Adrenal gland (tissue), 12 donors: Measurements from ENCODE around the gene MYO1A. TPM values are rescaled to one million over a fixed set of nuclear protein-coding genes. Genes with fewer than 3 reads are reported as not detected.
"Not testable (repeated sequence)": the region's sequence is repeated elsewhere in the genome, so short reads cannot be mapped to it uniquely, and the experiment has no call there.

Experiments used
- DNase-seq, 7 donors: peaks; one replicate each; pipeline ENCODE4 v3.0.0-alpha.2; 2019 to 2020
- H3K27ac ChIP-seq, 5 donors: fragments of 200-600 bp; sonication (generic) in 4 of 5; 1 replicate in 3 of 5; 2 replicates in 2 of 5; pipeline versions ENCODE4 v1.5.1 to v1.8.0; 2016 to 2020; ENCODE audit warnings: mild to moderate bottlenecking in 1 of 5
- H3K27me3 ChIP-seq: fragments of 200-600 bp; 2 replicates; pipeline ENCODE4 v1.8.0; 2021
- H3K36me3 ChIP-seq, 2 donors: fragments of 200-600 bp; replicated peaks in 1 of 2; 1 replicate in 1 of 2; 2 replicates in 1 of 2; pipeline versions ENCODE4 v1.5.1 to v1.8.0; 2018 to 2022
- H3K4me1 ChIP-seq, 2 donors: fragments of 200-600 bp; replicated peaks in 1 of 2; 1 replicate in 1 of 2; 2 replicates in 1 of 2; pipeline versions ENCODE4 v1.5.1 to v1.8.0; 2018 to 2021
- H3K4me3 ChIP-seq, 4 donors: fragments of 200-600 bp; sonication (generic) in 3 of 4; one replicate each; pipeline ENCODE4 v1.5.1; 2016 to 2018
- H3K9me3 ChIP-seq, 3 donors: fragments of 200-600 bp; sonication (generic) in 1 of 3; replicated peaks in 1 of 3; 1 replicate in 2 of 3; 2 replicates in 1 of 3; pipeline versions ENCODE4 v1.5.1 to v1.8.0; 2016 to 2021
- POLR2A ChIP-seq, 2 donors: fragments of 450-650 bp; IDR thresholded peaks; one replicate each; pipeline ENCODE4 v1.6.1; 2017; ENCODE audit warnings: antibody characterized with exemption in 2 of 2, mild to moderate bottlenecking in 2 of 2, moderate library complexity in 1 of 2
- WGBS, 4 donors: extraction: QIAGEN DNeasy Blood & Tissue Kit in 2 of 4; methylation state at CpG; one replicate each; pipeline versions ENCODE4 v1.1.5 to v1.1.7; 2013 to 2017; 5-methylcytosine and 5-hydroxymethylcytosine counted together
- intact Hi-C, 2 donors: fragments of 100-400 bp; cut with DNase I; formaldehyde crosslinking; loops; one replicate each; pipeline versions ENCODE4 v1.14.1 to v1.15.0; 2022 to 2023
- polyA plus RNA-seq, 3 donors: library from polyadenylated mRNA; stranded (reverse); fragments of 200-250 nt in 2 of 3; fragments of 350-450 nt in 1 of 3; fragmentation: Illumina TruSeq in 1 of 3; extraction: RNeasy Lipid Tissue Mini Kit (QIAGEN cat#74804) in 1 of 3; gene quantifications; one replicate each; pipeline ENCODE4 v1.2.3, GENCODE V29; 2013 to 2014
- total RNA-seq, 9 donors: library from RNA; depleted of rRNA in 4 of 9; stranded (reverse); fragments of >200 nt in 4 of 9; fragments of 120-200 nt in 1 of 9; fragmentation: NEBNext Ultra II Directional in 1 of 9; extraction: Animal tissue kit (Norgen Biotek cat#: 25700) in 1 of 9; gene quantifications; one replicate each; pipeline versions ENCODE4 v1.1.0 to v1.2.4, GENCODE V29; 2013 to 2023
- TF ChIP-seq, protein P1 (sequence below), 6 experiments: fragments of 450-650 bp in 4 of 6; fragments of 200-600 bp in 2 of 6; sonication (generic) in 1 of 6; IDR thresholded peaks; 1 replicate in 5 of 6; 2 replicates in 1 of 6; pipeline versions ENCODE4 v1.5.1 to v1.8.0; 2016 to 2021; ENCODE audit warnings: antibody characterized with exemption in 6 of 6, mild to moderate bottlenecking in 2 of 6, moderate library complexity in 1 of 6
- donor health status: healthy with polysubstance abuse.
- donor health status: Bipolar disorder and iron deficiency.
- donor health status: DM: yes; HTN: yes; CAD: no.
- donor health status: DM: no; HTN: no; CAD: no.
- donor health status: DM: no; HTN: no; CAD: no.
- donor health status: DM: yes; HTN: yes; CAD: no.

Gene MYO1A
- total and polyA plus RNA-seq, 12 donors: under 0.01 to 1.6 (median 0.53) TPM; not detected in 1

DNA sequence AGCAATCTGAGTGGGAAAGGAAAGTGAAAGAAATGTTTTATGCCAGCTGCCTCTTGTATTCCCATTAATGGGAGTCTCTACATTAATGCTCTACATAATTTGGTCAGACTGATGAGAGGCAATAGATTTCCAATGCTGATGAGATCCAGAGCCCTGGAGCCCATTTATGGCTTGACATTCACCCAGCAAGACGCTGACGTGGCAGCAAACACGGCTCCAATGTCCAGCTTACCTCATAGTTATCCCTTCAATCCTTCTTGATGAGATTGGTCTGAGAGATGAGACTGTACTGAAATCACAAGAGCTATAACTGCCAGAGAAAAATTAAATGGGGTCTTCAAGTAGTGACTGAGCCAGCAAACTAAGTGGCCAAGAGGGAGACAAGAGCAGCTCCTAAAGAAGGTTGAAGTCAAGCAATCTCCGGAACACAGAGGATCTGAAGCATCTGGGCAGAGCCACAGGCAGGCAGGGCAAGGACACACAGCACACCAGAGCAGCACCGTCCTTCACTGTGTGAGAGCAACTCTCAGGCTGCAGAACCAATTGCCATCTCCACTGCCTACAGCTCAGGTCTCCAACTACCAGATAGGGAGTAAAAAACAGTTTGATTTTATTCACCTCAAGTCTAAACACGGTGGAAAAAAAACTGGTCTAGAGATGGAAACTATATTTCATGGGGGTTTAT lies 7.3 kb upstream of the MYO1A start:
- peak overlapping the region in 4 of 5 donors; percentile 24 to 75 (median 67) for H3K27ac ChIP-seq
- H3K4me1 ChIP-seq: no peaks in the 10 kb centered on the region
- 44 to 60% (median 55%) methylated on average over 6 of the region's 6 CpGs for WGBS, 4 donors
- no peaks in the 10 kb centered on the region for H3K27me3 ChIP-seq
- H3K9me3 ChIP-seq: no peaks in the 10 kb centered on the region
- peaks cover 0 to 15% of the 10 kb centered on the region in 2 donors for H3K36me3 ChIP-seq
- peak in 1 of 7 donors; percentile 65 for DNase-seq
- no peak overlapping the region for H3K4me3 ChIP-seq
- TF ChIP-seq, protein P1, sequence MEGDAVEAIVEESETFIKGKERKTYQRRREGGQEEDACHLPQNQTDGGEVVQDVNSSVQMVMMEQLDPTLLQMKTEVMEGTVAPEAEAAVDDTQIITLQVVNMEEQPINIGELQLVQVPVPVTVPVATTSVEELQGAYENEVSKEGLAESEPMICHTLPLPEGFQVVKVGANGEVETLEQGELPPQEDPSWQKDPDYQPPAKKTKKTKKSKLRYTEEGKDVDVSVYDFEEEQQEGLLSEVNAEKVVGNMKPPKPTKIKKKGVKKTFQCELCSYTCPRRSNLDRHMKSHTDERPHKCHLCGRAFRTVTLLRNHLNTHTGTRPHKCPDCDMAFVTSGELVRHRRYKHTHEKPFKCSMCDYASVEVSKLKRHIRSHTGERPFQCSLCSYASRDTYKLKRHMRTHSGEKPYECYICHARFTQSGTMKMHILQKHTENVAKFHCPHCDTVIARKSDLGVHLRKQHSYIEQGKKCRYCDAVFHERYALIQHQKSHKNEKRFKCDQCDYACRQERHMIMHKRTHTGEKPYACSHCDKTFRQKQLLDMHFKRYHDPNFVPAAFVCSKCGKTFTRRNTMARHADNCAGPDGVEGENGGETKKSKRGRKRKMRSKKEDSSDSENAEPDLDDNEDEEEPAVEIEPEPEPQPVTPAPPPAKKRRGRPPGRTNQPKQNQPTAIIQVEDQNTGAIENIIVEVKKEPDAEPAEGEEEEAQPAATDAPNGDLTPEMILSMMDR (IDR thresholded peaks at IDR 0.05): no peak
- no peak for TF ChIP-seq POLR2A (IDR thresholded peaks at IDR 0.05)
- intact Hi-C loops: loop anchor here in 1 of 2 donors (5.0 kb wide), 1 partner anchor 45 kb away; no protein-coding TSS in a partner anchor

DNA sequence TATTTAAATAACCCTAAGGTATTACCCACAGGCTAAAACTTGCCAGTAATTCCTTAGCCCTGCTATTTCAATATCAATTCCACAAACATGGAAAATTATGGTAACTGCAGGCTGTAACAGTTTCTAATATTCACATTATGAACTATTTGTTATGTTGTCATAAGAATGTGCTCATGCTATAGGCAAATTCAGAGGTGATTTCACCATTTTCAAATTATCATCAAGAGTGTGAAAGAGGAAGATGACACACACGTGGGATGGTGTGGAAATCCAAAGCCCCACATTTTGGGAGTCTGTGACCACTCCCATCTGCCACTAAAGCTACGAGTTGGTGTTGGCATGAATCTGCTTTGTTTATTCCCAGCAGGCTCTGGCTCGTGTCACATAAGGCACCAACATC lies 5.9 kb upstream of the MYO1A start:
- H3K36me3 ChIP-seq: peaks cover 0 to 15% of the 10 kb centered on the region in 2 donors
- no peaks in the 10 kb centered on the region for H3K27me3 ChIP-seq
- H3K4me1 ChIP-seq: no peaks in the 10 kb centered on the region
- H3K9me3 ChIP-seq: no peaks in the 10 kb centered on the region
- TF ChIP-seq, protein P1 (IDR thresholded peaks at IDR 0.05): no peak
- TF ChIP-seq POLR2A (IDR thresholded peaks at IDR 0.05): no peak
- intact Hi-C loops: loop anchor here in 1 of 2 donors (5.0 kb wide), 1 partner anchor 44 kb away; no protein-coding TSS in a partner anchor
- WGBS, 4 donors: 62 to 70% (median 68%) methylated on average over 3 of the region's 3 CpGs
- DNase-seq: peak in 1 of 7 donors; percentile 46
- peak overlapping the region in 1 of 5 donors; percentile 75 for H3K27ac ChIP-seq
- no peak overlapping the region for H3K4me3 ChIP-seq

DNA sequence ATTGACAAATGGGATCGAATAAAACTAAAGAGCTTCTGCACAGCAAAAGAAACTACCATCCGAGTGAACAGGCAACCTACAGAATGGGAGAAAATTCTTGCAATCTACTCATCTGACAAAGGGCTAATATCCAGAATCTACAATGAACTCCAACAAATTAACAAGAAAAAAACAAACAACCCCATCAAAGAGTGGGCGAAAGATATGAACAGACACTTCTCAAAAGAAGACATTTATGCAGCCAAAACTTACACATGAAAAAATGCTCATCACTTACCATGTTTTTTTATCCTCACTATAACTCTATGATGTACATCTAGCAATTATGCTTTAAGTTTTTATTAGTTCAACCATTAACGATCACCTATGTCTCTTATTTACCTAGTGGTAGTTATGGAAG lies 4.0 kb upstream of the MYO1A start:
- DNase-seq, H3K4me3 ChIP-seq, H3K27me3 ChIP-seq, H3K9me3 ChIP-seq, H3K36me3 ChIP-seq, H3K4me1 ChIP-seq, intact Hi-C loops, H3K27ac ChIP-seq: not testable (repeated sequence)
- 94 to 98% (median 96%) methylated on average over 4 of the region's 4 CpGs for WGBS, 4 donors

DNA sequence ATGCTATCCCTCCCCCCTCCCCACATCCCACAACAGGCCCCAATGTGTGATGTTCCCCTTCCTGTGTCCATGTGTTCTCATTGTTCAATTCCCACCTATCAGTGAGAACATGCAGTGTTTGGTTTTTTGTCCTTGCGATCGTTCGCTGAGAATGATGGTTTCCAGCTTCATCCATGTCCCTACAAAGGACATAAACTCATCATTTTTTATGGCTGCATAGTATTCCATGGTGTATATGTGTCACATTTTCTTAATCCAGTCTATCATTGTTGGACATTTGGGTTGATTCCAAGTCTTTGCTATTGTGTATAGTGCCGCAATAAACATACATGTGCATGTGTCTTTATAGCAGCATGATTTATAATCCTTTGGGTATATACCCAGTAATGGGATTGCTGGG lies 3.2 kb upstream of the MYO1A start:
- H3K4me1 ChIP-seq, H3K27me3 ChIP-seq, intact Hi-C loops, H3K27ac ChIP-seq, H3K4me3 ChIP-seq, H3K36me3 ChIP-seq, H3K9me3 ChIP-seq: not testable (repeated sequence)
- peak in 1 of 7 donors; percentile 4 for DNase-seq
- 97 to 100% (median 98%) methylated on average over 4 of the region's 4 CpGs for WGBS, 4 donors

DNA sequence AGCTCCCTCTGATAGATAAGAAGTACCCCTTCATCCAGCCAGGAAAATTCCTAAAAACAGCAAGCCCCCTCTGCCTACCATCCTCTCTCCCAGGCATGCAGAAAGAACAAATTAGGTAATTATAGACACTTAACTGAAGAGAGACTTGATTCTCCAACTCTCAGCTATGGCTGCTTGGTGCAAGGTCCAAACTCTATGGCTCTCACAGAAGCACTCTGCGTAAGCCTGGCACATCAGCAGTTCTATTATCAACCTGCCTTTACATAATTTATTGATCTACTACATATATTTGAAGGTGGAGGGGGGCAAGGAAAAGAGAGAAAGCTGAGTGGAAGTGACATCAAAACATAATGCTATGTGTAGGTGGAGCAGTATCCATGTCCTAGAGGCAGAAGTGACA lies 1.1 kb upstream of the MYO1A start:
- WGBS, 4 donors: 89 to 100% (median 97%) methylated on average over 1 of the region's 1 CpG
- Histone ChIP-seq H3K36me3 (no peaks in the 10 kb centered on the region), H3K4me1 (no peaks in the 10 kb centered on the region), H3K27ac (no peak overlapping the region), H3K27me3 (no peaks in the 10 kb centered on the region), H3K9me3 (no peaks in the 10 kb centered on the region), H3K4me3 (no peak overlapping the region)
- intact Hi-C loops: no loop called here
- DNase-seq: no peak
- TF ChIP-seq POLR2A (IDR thresholded peaks at IDR 0.05): no peak
- TF ChIP-seq, protein P1 (IDR thresholded peaks at IDR 0.05): no peak
